ENCODE results near the gene TBX15.

DNA sequence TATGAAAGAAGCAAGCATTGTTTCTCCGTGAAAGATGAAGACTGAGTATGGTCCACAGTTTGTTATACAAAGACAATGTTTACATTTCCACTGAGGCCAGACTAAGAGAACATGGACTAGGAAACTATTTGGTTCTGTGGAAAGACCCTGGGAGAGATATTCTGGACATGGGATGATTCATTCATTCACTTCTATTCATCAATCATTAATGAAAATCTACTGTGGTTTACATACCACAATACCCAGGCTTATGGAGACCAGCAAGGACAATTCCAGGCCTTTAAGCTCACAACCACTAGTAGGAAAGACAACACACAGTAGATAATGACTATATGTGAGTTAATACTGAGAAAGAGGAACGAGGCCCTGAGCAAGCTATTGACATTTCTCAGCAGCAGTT lies 125.4 kb downstream of the TBX15 start:
- TF ChIP-seq, protein P1, sequence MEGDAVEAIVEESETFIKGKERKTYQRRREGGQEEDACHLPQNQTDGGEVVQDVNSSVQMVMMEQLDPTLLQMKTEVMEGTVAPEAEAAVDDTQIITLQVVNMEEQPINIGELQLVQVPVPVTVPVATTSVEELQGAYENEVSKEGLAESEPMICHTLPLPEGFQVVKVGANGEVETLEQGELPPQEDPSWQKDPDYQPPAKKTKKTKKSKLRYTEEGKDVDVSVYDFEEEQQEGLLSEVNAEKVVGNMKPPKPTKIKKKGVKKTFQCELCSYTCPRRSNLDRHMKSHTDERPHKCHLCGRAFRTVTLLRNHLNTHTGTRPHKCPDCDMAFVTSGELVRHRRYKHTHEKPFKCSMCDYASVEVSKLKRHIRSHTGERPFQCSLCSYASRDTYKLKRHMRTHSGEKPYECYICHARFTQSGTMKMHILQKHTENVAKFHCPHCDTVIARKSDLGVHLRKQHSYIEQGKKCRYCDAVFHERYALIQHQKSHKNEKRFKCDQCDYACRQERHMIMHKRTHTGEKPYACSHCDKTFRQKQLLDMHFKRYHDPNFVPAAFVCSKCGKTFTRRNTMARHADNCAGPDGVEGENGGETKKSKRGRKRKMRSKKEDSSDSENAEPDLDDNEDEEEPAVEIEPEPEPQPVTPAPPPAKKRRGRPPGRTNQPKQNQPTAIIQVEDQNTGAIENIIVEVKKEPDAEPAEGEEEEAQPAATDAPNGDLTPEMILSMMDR (IDR thresholded peaks at IDR 0.05; ENCODE audit: insufficient read depth, low read length, poor library complexity, severe bottlenecking) = no peak
- TF ChIP-seq EZH2phosphoT487 (conservative IDR thresholded peaks at IDR 0.05; ENCODE audit: low read length) = no peak

Data from SU-DHL-6 (cell line).